Mucosa of stomach (tissue), 1 donor: ENCODE measurements around the gene TMEM86B.

Experiments
- H3K27me3 ChIP-seq: one replicate; pipeline ENCODE4 v1.7.0; 2013; ENCODE audit warnings: mild to moderate bottlenecking, low read length; ENCODE audit not compliant: control insufficient read depth, insufficient read depth
- H3K36me3 ChIP-seq: one replicate; pipeline ENCODE4 v1.7.0; 2013; ENCODE audit warnings: low read length; ENCODE audit not compliant: control insufficient read depth, insufficient read depth
- H3K4me1 ChIP-seq: one replicate; pipeline ENCODE4 v1.7.0; 2013; ENCODE audit warnings: mild to moderate bottlenecking, low read length; ENCODE audit not compliant: control insufficient read depth, insufficient read depth
- H3K4me3 ChIP-seq: one replicate; pipeline ENCODE4 v1.7.0; 2013; ENCODE audit warnings: low read length
- H3K9ac ChIP-seq: one replicate; pipeline ENCODE4 v1.7.0; 2013; ENCODE audit warnings: mild to moderate bottlenecking, low read length, moderate library complexity
- H3K9me3 ChIP-seq: one replicate; pipeline ENCODE4 v1.7.0; 2013; ENCODE audit warnings: mild to moderate bottlenecking, low read length, moderate library complexity; ENCODE audit not compliant: control insufficient read depth
- donor health status: Pancreatic carcinoma.

TMEM86B gene

GRCh38 chr19:55254625-55254977 lies 26.0 kb upstream of the TMEM86B start:
- no peak overlapping the region for H3K4me3 ChIP-seq

GRCh38 chr19:55253842-55254624 lies 25.5 kb upstream of the TMEM86B start:
- peaks cover 73% of the 10 kb centered on the region for H3K4me1 ChIP-seq
- no peaks in the 10 kb centered on the region for H3K27me3 ChIP-seq
- H3K9me3 ChIP-seq, result no peaks in the 10 kb centered on the region
- H3K36me3 ChIP-seq, result no peaks in the 10 kb centered on the region
- no peak overlapping the region for H3K4me3 ChIP-seq
- H3K9ac ChIP-seq, result peak overlapping the region; percentile 89

More at GRCh38 chr19:55254625-55254977, 26.0 kb upstream of the TMEM86B start:
- no peaks in the 10 kb centered on the region for H3K36me3 ChIP-seq
- peak overlapping the region; percentile 89 for H3K9ac ChIP-seq
- H3K27me3 ChIP-seq, result no peaks in the 10 kb centered on the region
- peaks cover 72% of the 10 kb centered on the region for H3K4me1 ChIP-seq
- no peaks in the 10 kb centered on the region for H3K9me3 ChIP-seq

DNA sequence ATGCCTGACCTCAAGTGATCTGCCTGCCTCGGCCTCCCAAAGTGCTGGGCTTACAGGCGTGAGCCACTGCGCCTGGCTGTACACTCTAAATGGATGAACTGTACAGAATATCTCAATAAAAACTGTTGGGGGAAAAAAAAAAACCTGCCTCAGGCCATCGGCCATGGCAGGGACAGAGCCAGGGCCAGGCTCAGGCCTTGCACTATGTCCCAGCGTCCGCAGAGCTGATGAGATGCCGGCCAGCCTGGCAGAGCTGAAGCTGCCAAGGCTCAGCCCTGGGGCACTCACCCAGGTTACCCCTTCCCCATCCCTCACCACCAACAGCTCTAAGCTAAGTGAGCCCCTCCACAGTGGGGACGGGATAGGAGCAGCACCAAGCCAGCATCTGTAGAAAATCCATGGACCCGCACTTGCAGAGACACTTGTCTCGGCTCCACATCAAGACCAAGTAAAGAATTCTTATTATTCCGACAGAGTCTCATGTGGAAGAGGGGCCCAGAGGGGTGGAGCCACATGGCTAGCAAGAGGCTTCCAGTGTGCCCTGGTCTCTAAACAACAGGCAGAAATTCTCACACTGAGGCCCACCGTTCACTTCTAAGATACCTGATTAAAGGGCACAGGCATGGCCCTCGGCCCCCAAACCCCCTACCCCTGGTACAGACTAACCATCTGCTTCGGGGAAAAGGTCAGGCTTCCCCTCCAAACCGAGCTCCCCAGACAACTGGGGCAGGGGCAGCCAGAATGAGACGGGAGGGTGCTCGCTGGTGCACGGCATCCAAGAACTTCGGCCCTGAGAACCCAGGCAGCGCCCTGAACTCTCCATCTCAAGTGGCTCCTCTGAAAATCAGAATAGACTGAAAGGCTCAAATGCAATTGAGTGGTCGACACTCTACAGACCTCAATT lies 24.4 kb upstream of the TMEM86B start:
- Histone ChIP-seq H3K9ac (peak overlapping the region; percentile 20), H3K27me3 (no peaks in the 10 kb centered on the region), H3K4me1 (peaks cover 83% of the 10 kb centered on the region), H3K36me3 (no peaks in the 10 kb centered on the region), H3K4me3 (no peak overlapping the region), H3K9me3 (no peaks in the 10 kb centered on the region)

- no peaks in the 10 kb centered on the region for H3K27me3 ChIP-seq
- no peaks in the 10 kb centered on the region for H3K9me3 ChIP-seq
- no peaks in the 10 kb centered on the region for H3K36me3 ChIP-seq
- H3K9ac ChIP-seq, result peak overlapping the region; percentile 63
- H3K4me3 ChIP-seq, result peak overlapping the region; percentile 5
- peaks cover 83% of the 10 kb centered on the region for H3K4me1 ChIP-seq
These were observed 22.9 kb upstream of the TMEM86B start for GRCh38 chr19:55251341-55252081.

- Histone ChIP-seq H3K36me3 (no peaks in the 10 kb centered on the region), H3K27me3 (no peaks in the 10 kb centered on the region), H3K9ac (peak overlapping the region; percentile 63), H3K9me3 (no peaks in the 10 kb centered on the region), H3K4me3 (peak overlapping the region; percentile 5), H3K4me1 (peaks cover 73% of the 10 kb centered on the region)
These were observed 21.9 kb upstream of the TMEM86B start for GRCh38 chr19:55250262-55251036.

DNA sequence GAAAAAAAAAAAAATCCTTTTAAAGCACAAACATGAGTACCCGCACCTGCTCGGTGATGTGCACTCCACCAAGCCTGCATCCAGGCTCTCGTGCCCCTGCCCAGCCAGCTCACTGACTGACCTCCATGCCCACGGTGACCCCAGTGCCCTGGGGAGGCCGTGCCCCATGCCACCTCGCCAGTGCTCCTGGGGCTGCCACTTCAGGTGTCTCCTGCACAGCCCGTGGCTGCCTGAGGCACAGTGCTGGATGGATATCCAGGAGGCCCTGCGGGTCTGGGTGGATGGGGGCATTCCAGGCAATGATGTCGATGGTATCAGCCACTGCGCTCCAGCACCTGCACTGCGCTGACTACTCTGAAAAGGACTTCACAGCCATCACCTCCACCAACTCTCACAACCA lies 21.3 kb upstream of the TMEM86B start:
- Histone ChIP-seq H3K36me3 (no peaks in the 10 kb centered on the region), H3K4me3 (no peak overlapping the region), H3K9me3 (no peaks in the 10 kb centered on the region), H3K27me3 (no peaks in the 10 kb centered on the region), H3K9ac (peak overlapping the region; percentile 63), H3K4me1 (peaks cover 67% of the 10 kb centered on the region)

DNA sequence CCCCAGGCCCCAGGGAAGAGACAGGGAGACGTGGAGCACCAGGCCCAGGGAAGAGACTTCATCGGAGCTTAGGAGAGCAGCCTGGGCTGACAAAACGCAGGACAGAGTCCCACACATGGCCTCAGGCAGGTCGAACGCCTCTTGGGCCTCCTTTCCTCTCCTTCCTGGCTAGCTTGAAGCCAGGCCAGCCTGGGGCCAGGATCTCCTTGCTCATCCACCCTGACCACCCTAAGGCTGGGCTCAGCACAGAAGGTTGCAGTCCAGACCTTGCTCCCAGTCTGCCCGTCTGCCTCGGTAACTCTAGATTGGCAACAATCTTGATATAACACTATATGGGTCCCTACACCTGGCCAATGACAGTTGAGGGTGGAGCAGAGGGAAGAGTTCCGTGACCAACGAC lies 20.1 kb upstream of the TMEM86B start:
- no peak overlapping the region for H3K4me3 ChIP-seq
- H3K36me3 ChIP-seq, result no peaks in the 10 kb centered on the region
- H3K4me1 ChIP-seq, result peaks cover 58% of the 10 kb centered on the region
- no peaks in the 10 kb centered on the region for H3K27me3 ChIP-seq
- no peaks in the 10 kb centered on the region for H3K9me3 ChIP-seq
- H3K9ac ChIP-seq, result peak overlapping the region; percentile 37

GRCh38 chr19:55248166-55248675 lies 19.7 kb upstream of the TMEM86B start:
- Histone ChIP-seq H3K27me3 (no peaks in the 10 kb centered on the region), H3K9me3 (no peaks in the 10 kb centered on the region), H3K4me3 (no peak overlapping the region), H3K9ac (peak overlapping the region; percentile 37), H3K4me1 (peaks cover 58% of the 10 kb centered on the region), H3K36me3 (no peaks in the 10 kb centered on the region)

GRCh38 chr19:55247621-55248099 lies 19.1 kb upstream of the TMEM86B start:
- Histone ChIP-seq H3K36me3 (peaks cover 3% of the 10 kb centered on the region), H3K4me3 (no peak overlapping the region), H3K27me3 (no peaks in the 10 kb centered on the region), H3K9ac (peak overlapping the region; percentile 37), H3K9me3 (no peaks in the 10 kb centered on the region), H3K4me1 (peaks cover 53% of the 10 kb centered on the region)

- Histone ChIP-seq H3K4me1 (peaks cover 45% of the 10 kb centered on the region), H3K36me3 (peaks cover 4% of the 10 kb centered on the region), H3K9me3 (no peaks in the 10 kb centered on the region), H3K9ac (peak overlapping the region; percentile 37), H3K27me3 (no peaks in the 10 kb centered on the region), H3K4me3 (no peak overlapping the region)
These were observed 18.2 kb upstream of the TMEM86B start for GRCh38 chr19:55246462-55247451.
